Measurements from ENCODE around the gene CADPS2.

DNA sequence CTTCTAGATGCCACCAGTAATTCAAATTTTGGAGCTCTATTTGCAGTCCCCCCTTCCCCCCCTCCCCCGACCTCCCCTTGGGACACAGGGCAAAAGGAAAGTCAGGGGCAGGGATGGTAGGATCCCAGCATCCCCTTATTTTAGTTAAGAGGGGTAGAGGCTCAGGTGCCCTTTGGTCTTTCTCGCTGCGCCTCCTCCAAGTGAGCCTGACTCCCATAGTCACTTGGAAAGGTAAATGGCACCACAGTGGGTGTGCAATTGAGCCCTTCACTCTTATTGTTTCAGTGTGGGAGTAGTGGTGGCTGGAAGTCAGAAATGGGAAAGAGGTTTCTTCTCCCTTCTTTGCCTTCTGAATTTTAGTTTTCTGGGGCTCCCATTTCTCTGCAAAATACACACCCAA is 573.5 kb downstream of the CADPS2 start:
- TF ChIP-seq ZNF121 (CRISPR knock-in tag; IDR thresholded peaks at IDR 0.05) = no peak
- TF ChIP-seq, protein P1, sequence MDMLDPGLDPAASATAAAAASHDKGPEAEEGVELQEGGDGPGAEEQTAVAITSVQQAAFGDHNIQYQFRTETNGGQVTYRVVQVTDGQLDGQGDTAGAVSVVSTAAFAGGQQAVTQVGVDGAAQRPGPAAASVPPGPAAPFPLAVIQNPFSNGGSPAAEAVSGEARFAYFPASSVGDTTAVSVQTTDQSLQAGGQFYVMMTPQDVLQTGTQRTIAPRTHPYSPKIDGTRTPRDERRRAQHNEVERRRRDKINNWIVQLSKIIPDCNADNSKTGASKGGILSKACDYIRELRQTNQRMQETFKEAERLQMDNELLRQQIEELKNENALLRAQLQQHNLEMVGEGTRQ (CRISPR knock-in tag; IDR thresholded peaks at IDR 0.05) = no peak

Measured in WTC11 (cell line).